HCT116 (cell line): ENCODE results near the gene IRGC. TPM values are rescaled to one million over a fixed set of nuclear protein-coding genes. Genes with fewer than 3 reads are reported as not detected.

ENCODE experiments used
- ATAC-seq: fragments of 200-7000 bp; cut with Tn5 transposase; 2 replicates; pipeline ENCODE4 v1.9.1; 2020; ENCODE audit warnings: mild to moderate bottlenecking, moderate library complexity
- BruUV-seq: library from RNA; stranded (reverse); fragments of 400-500 nt; replicated peaks from 2 replicates; lab custom pipeline; 2021; lab: Mats Ljungman, UMichigan
- CTCF ChIA-PET: fragments of 300-600 bp; sonication (Branson Sonifier 250); formaldehyde crosslinking; loops from one replicate; lab custom pipeline; 2021; ENCODE audit warnings: antibody characterized with exemption; lab: Charles Lee
- POLR2A ChIA-PET: fragments of 300-600, 350-600 bp; sonication (Branson Sonifier 250); formaldehyde crosslinking; loops from one replicate; lab custom pipeline; 2021; ENCODE audit warnings: antibody characterized with exemption; lab: Charles Lee
- RAD21 ChIA-PET, 2 experiments: fragments of 300-600 bp; sonication (Branson Sonifier 250); formaldehyde crosslinking; loops; one replicate each; lab custom pipeline; 2023; ENCODE audit warnings: low total read pairs in 2 of 2; ENCODE audit not compliant: uncharacterized antibody in 2 of 2, unreplicated experiment in 2 of 2, low non-redundant PET in 1 of 2; lab: Charles Lee
- DNase-seq: peaks from one replicate; pipeline ENCODE4 v3.0.0-alpha.2; 2010; ENCODE audit warnings: low read depth, low spot score
- H2AFZ ChIP-seq: fragments of 200-600 bp; shearing (Covaris generic), sonication (generic); 2 replicates; pipeline ENCODE4 v1.6.1; 2017; ENCODE audit warnings: low read depth, mixed run types, mixed read lengths, antibody characterized with exemption, low read length; ENCODE audit not compliant: poor library complexity, severe bottlenecking
- H3K27ac ChIP-seq: 2 replicates; pipeline ENCODE4 v1.5.1; 2012; ENCODE audit warnings: low read depth, low read length
- H3K27me3 ChIP-seq: fragments of 200-600 bp; sonication (generic); 2 replicates; pipeline ENCODE4 v1.6.1; 2016; ENCODE audit warnings: mixed run types, low read length, mixed read lengths; ENCODE audit not compliant: insufficient read depth
- H3K36me3 ChIP-seq, 2 experiments: fragments of 200-500 bp in 1 of 2; fragments of 200-600 bp in 1 of 2; sonication (Bioruptor generic) in 1 of 2; sonication (generic) in 1 of 2; 2 replicates each; pipeline versions ENCODE4 v1.5.1 to v1.6.1; 2014 to 2016; ENCODE audit warnings: low read length in 2 of 2, inconsistent platforms in 1 of 2, mixed read lengths in 1 of 2, mixed run types in 1 of 2; ENCODE audit not compliant: insufficient read depth in 2 of 2, control insufficient read depth in 1 of 2
- H3K4me1 ChIP-seq, 2 experiments: fragments of 200-600 bp in 1 of 2; sonication (generic) in 1 of 2; 2 replicates each; pipeline versions ENCODE4 v1.5.1 to v1.6.1; 2012 to 2017; ENCODE audit warnings: low read length in 2 of 2, inconsistent platforms in 1 of 2, mild to moderate bottlenecking in 1 of 2, mixed read lengths in 1 of 2, mixed run types in 1 of 2, moderate library complexity in 1 of 2; ENCODE audit not compliant: insufficient read depth in 2 of 2, control insufficient read depth in 1 of 2
- H3K4me2 ChIP-seq: fragments of 200-600 bp; sonication (generic); 2 replicates; pipeline ENCODE4 v1.6.1; 2017; ENCODE audit warnings: mixed run types, low read length, mixed read lengths
- H3K4me3 ChIP-seq, 2 experiments: fragments of 200-600 bp in 1 of 2; sonication (generic) in 1 of 2; replicated peaks in 1 of 2; 2 replicates each; pipeline ENCODE4 v1.5.1; 2011 to 2016; ENCODE audit warnings: low read length in 2 of 2, control low read depth in 1 of 2, low read depth in 1 of 2, mild to moderate bottlenecking in 1 of 2, mixed read lengths in 1 of 2, mixed run types in 1 of 2
- H3K79me2 ChIP-seq: fragments of 200-600 bp; sonication (generic); 2 replicates; pipeline ENCODE4 v1.6.1; 2017; ENCODE audit warnings: mild to moderate bottlenecking, mixed run types, low read length, moderate library complexity, mixed read lengths; ENCODE audit not compliant: insufficient read depth
- H3K9ac ChIP-seq: fragments of 200-600 bp; sonication (generic); 2 replicates; pipeline ENCODE4 v1.6.1; 2016; ENCODE audit warnings: low read length, mixed read lengths
- H3K9me2 ChIP-seq: fragments of 200-600 bp; sonication (generic), shearing (Covaris generic); 2 replicates; pipeline ENCODE4 v1.6.1; 2017; ENCODE audit warnings: mixed run types, mild to moderate bottlenecking, moderate library complexity; ENCODE audit not compliant: insufficient read depth
- H3K9me3 ChIP-seq, 2 experiments: fragments of 200-500 bp in 1 of 2; fragments of 200-600 bp in 1 of 2; sonication (Bioruptor generic) in 1 of 2; sonication (generic) in 1 of 2; 2 replicates each; pipeline ENCODE4 v1.6.1; 2014 to 2017; ENCODE audit warnings: low read length in 2 of 2, mixed read lengths in 2 of 2, inconsistent platforms in 1 of 2, low read depth in 1 of 2, mild to moderate bottlenecking in 1 of 2, mixed run types in 1 of 2, moderate library complexity in 1 of 2; ENCODE audit not compliant: control insufficient read depth in 1 of 2, insufficient read depth in 1 of 2
- H4K20me1 ChIP-seq: fragments of 200-600 bp; sonication (generic), shearing (Covaris generic); 2 replicates; pipeline ENCODE4 v1.6.1; 2017; ENCODE audit warnings: mixed run types, mild to moderate bottlenecking, moderate library complexity; ENCODE audit not compliant: insufficient read depth
- CEBPB ChIP-seq: IDR thresholded peaks from 2 replicates; pipeline ENCODE4 v1.6.1; 2012; ENCODE audit warnings: low read depth
- EGR1 ChIP-seq: IDR thresholded peaks from 2 replicates; pipeline ENCODE4 v1.6.1; 2012; ENCODE audit warnings: low read depth
- ELF1 ChIP-seq: IDR thresholded peaks from 2 replicates; pipeline ENCODE4 v1.6.1; 2012; ENCODE audit warnings: low read depth, borderline replicate concordance
- EZH2 ChIP-seq: fragments of 200-600 bp; sonication (generic); IDR thresholded peaks from 2 replicates; pipeline ENCODE4 v1.6.1; 2017; ENCODE audit warnings: antibody characterized with exemption, mixed run types
- FOSL1 ChIP-seq: IDR thresholded peaks from 2 replicates; pipeline ENCODE4 v1.6.1; 2012; ENCODE audit warnings: low read depth
- JUND ChIP-seq: IDR thresholded peaks from 2 replicates; pipeline ENCODE4 v1.6.1; 2012
- POLR2AphosphoS5 ChIP-seq: IDR thresholded peaks from 2 replicates; pipeline ENCODE4 v1.6.1; 2011; ENCODE audit warnings: mild to moderate bottlenecking, low read depth, low read length, moderate library complexity
- RAD21 ChIP-seq: IDR thresholded peaks from 2 replicates; pipeline ENCODE4 v1.6.1; 2012; ENCODE audit warnings: low read depth, mild to moderate bottlenecking
- SIN3A ChIP-seq: IDR thresholded peaks from 2 replicates; pipeline ENCODE4 v1.6.1; 2012; ENCODE audit warnings: low read depth
- SP1 ChIP-seq: IDR thresholded peaks from 2 replicates; pipeline ENCODE4 v1.6.1; 2012; ENCODE audit warnings: low read depth
- SRF ChIP-seq: IDR thresholded peaks from 2 replicates; pipeline ENCODE4 v1.6.1; 2012; ENCODE audit warnings: low read depth
- TCF7L2 ChIP-seq: IDR thresholded peaks from 2 replicates; pipeline ENCODE4 v1.7.0; 2011; ENCODE audit warnings: borderline replicate concordance, inconsistent platforms; ENCODE audit not compliant: insufficient read depth, insufficient read length; ENCODE audit errors: extremely low read depth
- ZFX ChIP-seq: fragments of 450-650 bp; IDR thresholded peaks from 2 replicates; pipeline ENCODE4 v1.6.1; 2017
- ZNF274 ChIP-seq: fragments of 200-500 bp; sonication (Bioruptor generic); IDR thresholded peaks from 2 replicates; pipeline ENCODE4 v1.6.1; 2014; ENCODE audit warnings: mild to moderate bottlenecking, low read depth, low read length, inconsistent platforms
- intact Hi-C: fragments of 100-400 bp; cut with micrococcal nuclease; formaldehyde crosslinking; loops from 2 replicates; pipeline ENCODE4 v1.10.0; 2022
- total RNA-seq: library from RNA; stranded (reverse); gene quantifications from one replicate; pipeline ENCODE4 v1.2.1, GENCODE V29; 2021; ENCODE audit not compliant: unreplicated experiment
- TF ChIP-seq, protein P1 (sequence below): IDR thresholded peaks from 2 replicates; pipeline ENCODE4 v1.6.1; 2012; ENCODE audit warnings: low read depth
- TF ChIP-seq, protein P2 (sequence below): IDR thresholded peaks from 2 replicates; pipeline ENCODE4 v1.6.1; 2012
- TF ChIP-seq, protein P3 (sequence below), 3 experiments: fragments of 200-600 bp in 1 of 3; sonication (generic) in 1 of 3; IDR thresholded peaks in 2 of 3; conservative IDR thresholded peaks in 1 of 3; 2 replicates each; pipeline ENCODE4 v1.5.1; 2012 to 2017; ENCODE audit warnings: low read depth in 2 of 3, low read length in 2 of 3, antibody characterized with exemption in 1 of 3, borderline replicate concordance in 1 of 3, control low read depth in 1 of 3, mild to moderate bottlenecking in 1 of 3, mixed read lengths in 1 of 3, mixed run types in 1 of 3, moderate library complexity in 1 of 3; ENCODE audit not compliant: insufficient read depth in 1 of 3

The IRGC gene
- total RNA-seq, 1 experiment from 2014 or later, result not detected

DNA sequence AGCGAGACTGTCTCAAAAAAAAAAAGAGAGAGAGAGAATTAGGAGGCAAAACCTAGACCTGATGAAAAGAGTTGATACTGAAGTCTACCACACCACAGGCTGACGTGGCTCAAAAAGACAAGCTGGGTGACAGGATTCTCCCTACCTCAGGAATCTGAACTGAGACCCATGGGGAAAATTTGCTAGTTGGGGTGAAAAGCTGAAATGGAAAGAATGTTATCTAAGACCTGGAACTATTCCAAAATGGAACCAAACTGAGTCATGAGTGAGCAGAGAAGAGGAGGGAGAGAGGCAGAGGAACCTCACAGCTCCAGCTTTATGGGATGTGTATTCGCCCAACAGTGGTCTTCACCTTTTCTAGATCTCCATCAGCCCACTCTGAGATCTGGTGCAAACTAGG, 27.2 kb downstream of the IRGC start:
- TF ChIP-seq, protein P1, sequence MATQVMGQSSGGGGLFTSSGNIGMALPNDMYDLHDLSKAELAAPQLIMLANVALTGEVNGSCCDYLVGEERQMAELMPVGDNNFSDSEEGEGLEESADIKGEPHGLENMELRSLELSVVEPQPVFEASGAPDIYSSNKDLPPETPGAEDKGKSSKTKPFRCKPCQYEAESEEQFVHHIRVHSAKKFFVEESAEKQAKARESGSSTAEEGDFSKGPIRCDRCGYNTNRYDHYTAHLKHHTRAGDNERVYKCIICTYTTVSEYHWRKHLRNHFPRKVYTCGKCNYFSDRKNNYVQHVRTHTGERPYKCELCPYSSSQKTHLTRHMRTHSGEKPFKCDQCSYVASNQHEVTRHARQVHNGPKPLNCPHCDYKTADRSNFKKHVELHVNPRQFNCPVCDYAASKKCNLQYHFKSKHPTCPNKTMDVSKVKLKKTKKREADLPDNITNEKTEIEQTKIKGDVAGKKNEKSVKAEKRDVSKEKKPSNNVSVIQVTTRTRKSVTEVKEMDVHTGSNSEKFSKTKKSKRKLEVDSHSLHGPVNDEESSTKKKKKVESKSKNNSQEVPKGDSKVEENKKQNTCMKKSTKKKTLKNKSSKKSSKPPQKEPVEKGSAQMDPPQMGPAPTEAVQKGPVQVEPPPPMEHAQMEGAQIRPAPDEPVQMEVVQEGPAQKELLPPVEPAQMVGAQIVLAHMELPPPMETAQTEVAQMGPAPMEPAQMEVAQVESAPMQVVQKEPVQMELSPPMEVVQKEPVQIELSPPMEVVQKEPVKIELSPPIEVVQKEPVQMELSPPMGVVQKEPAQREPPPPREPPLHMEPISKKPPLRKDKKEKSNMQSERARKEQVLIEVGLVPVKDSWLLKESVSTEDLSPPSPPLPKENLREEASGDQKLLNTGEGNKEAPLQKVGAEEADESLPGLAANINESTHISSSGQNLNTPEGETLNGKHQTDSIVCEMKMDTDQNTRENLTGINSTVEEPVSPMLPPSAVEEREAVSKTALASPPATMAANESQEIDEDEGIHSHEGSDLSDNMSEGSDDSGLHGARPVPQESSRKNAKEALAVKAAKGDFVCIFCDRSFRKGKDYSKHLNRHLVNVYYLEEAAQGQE, result no peak
- no peak for TF ChIP-seq JUND
- TF ChIP-seq ELF1, result no peak
- no peak for TF ChIP-seq EZH2
- TF ChIP-seq CEBPB, result no peak
- TF ChIP-seq ZFX, result no peak
- TF ChIP-seq TCF7L2, result no peak
- TF ChIP-seq EGR1, result no peak
- TF ChIP-seq SRF, result no peak
- no peak for TF ChIP-seq SIN3A
- TF ChIP-seq, protein P2, sequence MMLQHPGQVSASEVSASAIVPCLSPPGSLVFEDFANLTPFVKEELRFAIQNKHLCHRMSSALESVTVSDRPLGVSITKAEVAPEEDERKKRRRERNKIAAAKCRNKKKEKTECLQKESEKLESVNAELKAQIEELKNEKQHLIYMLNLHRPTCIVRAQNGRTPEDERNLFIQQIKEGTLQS, result no peak
- TF ChIP-seq POLR2AphosphoS5, result no peak
- no peak for TF ChIP-seq FOSL1
- TF ChIP-seq, protein P3, sequence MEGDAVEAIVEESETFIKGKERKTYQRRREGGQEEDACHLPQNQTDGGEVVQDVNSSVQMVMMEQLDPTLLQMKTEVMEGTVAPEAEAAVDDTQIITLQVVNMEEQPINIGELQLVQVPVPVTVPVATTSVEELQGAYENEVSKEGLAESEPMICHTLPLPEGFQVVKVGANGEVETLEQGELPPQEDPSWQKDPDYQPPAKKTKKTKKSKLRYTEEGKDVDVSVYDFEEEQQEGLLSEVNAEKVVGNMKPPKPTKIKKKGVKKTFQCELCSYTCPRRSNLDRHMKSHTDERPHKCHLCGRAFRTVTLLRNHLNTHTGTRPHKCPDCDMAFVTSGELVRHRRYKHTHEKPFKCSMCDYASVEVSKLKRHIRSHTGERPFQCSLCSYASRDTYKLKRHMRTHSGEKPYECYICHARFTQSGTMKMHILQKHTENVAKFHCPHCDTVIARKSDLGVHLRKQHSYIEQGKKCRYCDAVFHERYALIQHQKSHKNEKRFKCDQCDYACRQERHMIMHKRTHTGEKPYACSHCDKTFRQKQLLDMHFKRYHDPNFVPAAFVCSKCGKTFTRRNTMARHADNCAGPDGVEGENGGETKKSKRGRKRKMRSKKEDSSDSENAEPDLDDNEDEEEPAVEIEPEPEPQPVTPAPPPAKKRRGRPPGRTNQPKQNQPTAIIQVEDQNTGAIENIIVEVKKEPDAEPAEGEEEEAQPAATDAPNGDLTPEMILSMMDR (IDR thresholded peaks at IDR 0.05 in 2 of 3, conservative IDR thresholded peaks at IDR 0.05 in 1 of 3; ENCODE audit: borderline replicate concordance in 1 of 3, insufficient read depth in 1 of 3, low read depth in 2 of 3, low read length in 2 of 3), result no peak
- no peak for TF ChIP-seq RAD21
- no peak for TF ChIP-seq SP1
- no peak for TF ChIP-seq ZNF274
- Histone ChIP-seq H3K4me1 (peaks cover 20 to 26% of the 10 kb centered on the region in 2 experiments), H3K9ac (no peak overlapping the region), H3K27ac (no peak overlapping the region), H3K36me3 (peaks cover 49 to 65% of the 10 kb centered on the region in 2 experiments), H3K4me2 (no peak overlapping the region), H3K27me3 (no peaks in the 10 kb centered on the region), H3K9me2 (no peaks in the 10 kb centered on the region), H3K79me2 (peaks cover 7% of the 10 kb centered on the region; the same call in 1 of the 2 replicates), H4K20me1 (no peaks in the 10 kb centered on the region), H2AFZ (no peak overlapping the region), H3K9me3 (no peaks in the 10 kb centered on the region), H3K4me3 (no peak overlapping the region)
- DNase-seq (no peak), ATAC-seq (no peak)
- RAD21 ChIA-PET, result no interaction called here
- intact Hi-C loops, result no loop called here
- TSS peak; percentile 4 for BruUV-seq
- POLR2A ChIA-PET, result no interaction called here
- CTCF ChIA-PET, result no interaction called here
